ENCODE data around the gene PANK4.

Gene PANK4

DNA sequence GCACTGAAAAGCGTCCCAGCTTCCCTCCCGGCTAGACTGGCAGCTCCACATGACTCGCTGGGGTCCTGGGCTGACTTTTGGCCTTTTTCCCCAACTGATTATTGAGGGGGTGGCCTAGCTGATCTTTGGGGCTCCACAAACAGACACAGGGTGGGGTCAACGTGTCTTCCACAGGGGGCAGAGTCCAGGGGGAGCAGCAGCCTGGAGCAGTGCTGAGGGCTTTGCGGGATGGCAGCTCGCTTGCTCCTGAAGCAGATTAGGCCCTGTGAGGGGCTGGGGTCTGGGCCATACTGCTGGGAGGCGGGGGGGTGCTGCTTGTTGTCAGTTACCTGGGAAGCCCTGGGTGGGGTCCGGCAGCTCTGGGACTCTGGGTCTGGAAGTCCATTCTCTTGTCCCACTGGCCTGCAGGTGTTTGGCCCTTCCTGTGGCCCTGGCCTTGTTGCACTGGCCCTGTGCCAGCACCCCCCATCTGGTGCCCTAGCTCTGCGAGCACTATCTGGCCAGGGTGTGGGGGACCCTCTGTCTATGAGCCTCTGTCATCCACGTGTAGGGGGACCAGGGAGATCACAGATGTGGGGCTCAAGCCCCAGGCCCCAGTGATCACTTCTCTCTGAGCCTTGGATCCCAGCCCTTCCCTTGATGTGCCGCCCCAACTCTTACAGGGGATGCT lies 16.0 kb upstream of the PANK4 start:
- no peak overlapping the region for H3K4me3 ChIP-seq (ENCODE audit: control insufficient read depth, low read depth, low read length)
- DNase-seq (ENCODE audit: low read depth) = no peak
- TF ChIP-seq, protein P1, sequence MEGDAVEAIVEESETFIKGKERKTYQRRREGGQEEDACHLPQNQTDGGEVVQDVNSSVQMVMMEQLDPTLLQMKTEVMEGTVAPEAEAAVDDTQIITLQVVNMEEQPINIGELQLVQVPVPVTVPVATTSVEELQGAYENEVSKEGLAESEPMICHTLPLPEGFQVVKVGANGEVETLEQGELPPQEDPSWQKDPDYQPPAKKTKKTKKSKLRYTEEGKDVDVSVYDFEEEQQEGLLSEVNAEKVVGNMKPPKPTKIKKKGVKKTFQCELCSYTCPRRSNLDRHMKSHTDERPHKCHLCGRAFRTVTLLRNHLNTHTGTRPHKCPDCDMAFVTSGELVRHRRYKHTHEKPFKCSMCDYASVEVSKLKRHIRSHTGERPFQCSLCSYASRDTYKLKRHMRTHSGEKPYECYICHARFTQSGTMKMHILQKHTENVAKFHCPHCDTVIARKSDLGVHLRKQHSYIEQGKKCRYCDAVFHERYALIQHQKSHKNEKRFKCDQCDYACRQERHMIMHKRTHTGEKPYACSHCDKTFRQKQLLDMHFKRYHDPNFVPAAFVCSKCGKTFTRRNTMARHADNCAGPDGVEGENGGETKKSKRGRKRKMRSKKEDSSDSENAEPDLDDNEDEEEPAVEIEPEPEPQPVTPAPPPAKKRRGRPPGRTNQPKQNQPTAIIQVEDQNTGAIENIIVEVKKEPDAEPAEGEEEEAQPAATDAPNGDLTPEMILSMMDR (IDR thresholded peaks at IDR 0.05; ENCODE audit: control insufficient read depth, insufficient read depth, low read depth, low read length, missing control alignments) = no peak

DNA sequence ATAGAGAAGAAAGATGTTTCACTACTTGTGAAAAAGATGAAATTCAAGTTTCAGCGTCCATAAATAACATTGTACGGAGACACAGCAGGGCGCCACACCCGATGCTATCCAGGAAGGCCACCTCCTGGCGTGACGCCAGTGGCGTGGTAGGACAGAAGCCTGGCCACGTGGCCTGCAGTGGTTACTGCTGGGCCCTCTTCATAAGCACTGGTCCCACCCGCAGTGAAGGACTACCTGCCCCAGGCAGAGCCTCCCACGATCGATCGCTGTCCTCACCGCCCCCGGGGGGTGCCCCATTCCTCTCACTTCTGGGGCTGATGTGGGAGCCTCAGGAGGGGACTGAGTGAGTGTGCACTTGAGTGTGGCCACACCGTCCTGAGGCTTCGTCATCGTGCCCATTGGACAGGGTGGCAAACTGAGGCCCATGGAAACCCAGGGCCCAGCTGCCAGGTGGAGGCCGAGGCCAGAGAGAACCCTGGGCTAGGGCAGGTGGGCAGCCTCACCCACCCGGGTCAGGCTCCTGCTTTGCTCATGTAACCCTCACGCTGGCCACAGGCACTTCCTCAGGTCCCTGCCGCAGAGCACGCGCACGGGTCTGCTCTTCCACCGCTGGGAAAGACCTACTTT lies 15.3 kb upstream of the PANK4 start:
- TF ChIP-seq, protein P1 (IDR thresholded peaks at IDR 0.05; ENCODE audit: control insufficient read depth, insufficient read depth, low read depth, low read length, missing control alignments) = no peak
- no peak overlapping the region for H3K4me3 ChIP-seq (ENCODE audit: control insufficient read depth, low read depth, low read length)
- no peak for DNase-seq (ENCODE audit: low read depth)

- DNase-seq (ENCODE audit: low read depth) = no peak
- H3K4me3 ChIP-seq (ENCODE audit: control insufficient read depth, low read depth, low read length) = no peak overlapping the region
- TF ChIP-seq, protein P1 (IDR thresholded peaks at IDR 0.05; ENCODE audit: control insufficient read depth, insufficient read depth, low read depth, low read length, missing control alignments) = no peak
Measured at GRCh38 chr1:2540816-2541492, 14.6 kb upstream of the PANK4 start.

GRCh38 chr1:2539312-2539907 lies 13.0 kb upstream of the PANK4 start:
- TF ChIP-seq, protein P1 (IDR thresholded peaks at IDR 0.05; ENCODE audit: control insufficient read depth, insufficient read depth, low read depth, low read length, missing control alignments) = peak; percentile 33
- no peak overlapping the region for H3K4me3 ChIP-seq (ENCODE audit: control insufficient read depth, low read depth, low read length)
- DNase-seq (ENCODE audit: low read depth) = no peak

- no peak overlapping the region for H3K4me3 ChIP-seq (ENCODE audit: control insufficient read depth, low read depth, low read length)
- no peak for DNase-seq (ENCODE audit: low read depth)
- TF ChIP-seq, protein P1 (IDR thresholded peaks at IDR 0.05; ENCODE audit: control insufficient read depth, insufficient read depth, low read depth, low read length, missing control alignments) = no peak
Measured at GRCh38 chr1:2538872-2539271, 12.5 kb upstream of the PANK4 start.

GRCh38 chr1:2538376-2538775 lies 12.0 kb upstream of the PANK4 start:
- H3K4me3 ChIP-seq (ENCODE audit: control insufficient read depth, low read depth, low read length) = no peak overlapping the region
- TF ChIP-seq, protein P1 (IDR thresholded peaks at IDR 0.05; ENCODE audit: control insufficient read depth, insufficient read depth, low read depth, low read length, missing control alignments) = no peak
- no peak for DNase-seq (ENCODE audit: low read depth)
